Measurements from ENCODE around the gene NCDN.

- no peak for TF ChIP-seq CTCF (conservative IDR thresholded peaks at IDR 0.05; ENCODE audit: low read length)
- TF ChIP-seq EZH2phosphoT487 (IDR thresholded peaks at IDR 0.05; ENCODE audit: borderline replicate concordance, low read depth, low read length), result no peak
Observed at GRCh38 chr1:35574125-35574654, 16.6 kb downstream of the NCDN start.

Data from OCI-LY7 (cell line).